ENCODE measurements around the gene RHOJ.

RHOJ gene

GRCh38 chr14:63205044-63205575, 867 bp downstream of the RHOJ start:
- no peak overlapping the region for H3K27ac ChIP-seq (ENCODE audit: low read length)
- DNase-seq (ENCODE audit: low read depth, low spot score) = no peak
- no peaks in the 10 kb centered on the region for H3K36me3 ChIP-seq (ENCODE audit: control insufficient read depth, insufficient read depth, low read length)
- H3K4me3 ChIP-seq (ENCODE audit: low read length) = no peak overlapping the region
- H3K27me3 ChIP-seq (ENCODE audit: control insufficient read depth, insufficient read depth, low read length) = no peaks in the 10 kb centered on the region
- H3K9me3 ChIP-seq (ENCODE audit: control insufficient read depth, insufficient read depth, low read length) = no peaks in the 10 kb centered on the region
- H3K4me1 ChIP-seq (ENCODE audit: control insufficient read depth, insufficient read depth, low read length) = peaks cover 7% of the 10 kb centered on the region; the same call in 1 of the 2 replicates
- no CpG with 5 or more reads among the region's 10 CpGs for WGBS (ENCODE audit: insufficient coverage, insufficient read length)

GRCh38 chr14:63205866-63206265, 1.6 kb downstream of the RHOJ start:
- Histone ChIP-seq H3K27ac (ENCODE audit: low read length) (no peak overlapping the region), H3K36me3 (ENCODE audit: control insufficient read depth, insufficient read depth, low read length) (no peaks in the 10 kb centered on the region), H3K9me3 (ENCODE audit: control insufficient read depth, insufficient read depth, low read length) (no peaks in the 10 kb centered on the region), H3K27me3 (ENCODE audit: control insufficient read depth, insufficient read depth, low read length) (no peaks in the 10 kb centered on the region), H3K4me1 (ENCODE audit: control insufficient read depth, insufficient read depth, low read length) (peaks cover 7% of the 10 kb centered on the region; the same call in 1 of the 2 replicates), H3K4me3 (ENCODE audit: low read length) (no peak overlapping the region)
- DNase-seq (ENCODE audit: low read depth, low spot score) = no peak

GRCh38 chr14:63209160-63209559, 4.9 kb downstream of the RHOJ start:
- DNase-seq (ENCODE audit: low read depth, low spot score) = no peak
- no CpG with 5 or more reads among the region's 1 CpG for WGBS (ENCODE audit: insufficient coverage, insufficient read length)
- H3K9me3 ChIP-seq (ENCODE audit: control insufficient read depth, insufficient read depth, low read length) = no peaks in the 10 kb centered on the region

GRCh38 chr14:63210812-63211211, 6.6 kb downstream of the RHOJ start:
- WGBS (ENCODE audit: insufficient coverage, insufficient read length) = no CpG with 5 or more reads among the region's 1 CpG
- no peaks in the 10 kb centered on the region for H3K9me3 ChIP-seq (ENCODE audit: control insufficient read depth, insufficient read depth, low read length)
- no peak overlapping the region for H3K4me3 ChIP-seq (ENCODE audit: low read length)
- H3K4me1 ChIP-seq (ENCODE audit: control insufficient read depth, insufficient read depth, low read length) = no peaks in the 10 kb centered on the region
- no peaks in the 10 kb centered on the region for H3K27me3 ChIP-seq (ENCODE audit: control insufficient read depth, insufficient read depth, low read length)
- H3K36me3 ChIP-seq (ENCODE audit: control insufficient read depth, insufficient read depth, low read length) = no peaks in the 10 kb centered on the region
- DNase-seq (ENCODE audit: low read depth, low spot score) = no peak
- H3K27ac ChIP-seq (ENCODE audit: low read length) = no peak overlapping the region

More at GRCh38 chr14:63209160-63209559, 4.9 kb downstream of the RHOJ start:
- H3K4me1 ChIP-seq (ENCODE audit: control insufficient read depth, insufficient read depth, low read length) = peaks cover 5% of the 10 kb centered on the region; the same call in 1 of the 2 replicates
- H3K27me3 ChIP-seq (ENCODE audit: control insufficient read depth, insufficient read depth, low read length) = no peaks in the 10 kb centered on the region
- no peak overlapping the region for H3K27ac ChIP-seq (ENCODE audit: low read length)
- H3K36me3 ChIP-seq (ENCODE audit: control insufficient read depth, insufficient read depth, low read length) = no peaks in the 10 kb centered on the region
- H3K4me3 ChIP-seq (ENCODE audit: low read length) = no peak overlapping the region

- H3K4me3 ChIP-seq (ENCODE audit: low read length) = no peak overlapping the region
- no CpG with 5 or more reads among the region's 2 CpGs for WGBS (ENCODE audit: insufficient coverage, insufficient read length)
- no peaks in the 10 kb centered on the region for H3K36me3 ChIP-seq (ENCODE audit: control insufficient read depth, insufficient read depth, low read length)
- H3K27ac ChIP-seq (ENCODE audit: low read length) = no peak overlapping the region
- no peak for DNase-seq (ENCODE audit: low read depth, low spot score)
- no peaks in the 10 kb centered on the region for H3K4me1 ChIP-seq (ENCODE audit: control insufficient read depth, insufficient read depth, low read length)
- H3K9me3 ChIP-seq (ENCODE audit: control insufficient read depth, insufficient read depth, low read length) = no peaks in the 10 kb centered on the region
- no peaks in the 10 kb centered on the region for H3K27me3 ChIP-seq (ENCODE audit: control insufficient read depth, insufficient read depth, low read length)
Observed at GRCh38 chr14:63212209-63212608, 8.0 kb downstream of the RHOJ start.

- Histone ChIP-seq H3K27ac (ENCODE audit: low read length) (no peak overlapping the region), H3K4me1 (ENCODE audit: control insufficient read depth, insufficient read depth, low read length) (no peaks in the 10 kb centered on the region), H3K9me3 (ENCODE audit: control insufficient read depth, insufficient read depth, low read length) (no peaks in the 10 kb centered on the region), H3K4me3 (ENCODE audit: low read length) (no peak overlapping the region), H3K27me3 (ENCODE audit: control insufficient read depth, insufficient read depth, low read length) (no peaks in the 10 kb centered on the region), H3K36me3 (ENCODE audit: control insufficient read depth, insufficient read depth, low read length) (no peaks in the 10 kb centered on the region)
- 100% methylated on average over 1 of the region's 2 CpGs for WGBS (ENCODE audit: insufficient coverage, insufficient read length)
- DNase-seq (ENCODE audit: low read depth, low spot score) = no peak
Observed at GRCh38 chr14:63212776-63213500, 8.7 kb downstream of the RHOJ start.

GRCh38 chr14:63214417-63215196, 10.4 kb downstream of the RHOJ start:
- no peak for DNase-seq (ENCODE audit: low read depth, low spot score)
- no peak overlapping the region for H3K27ac ChIP-seq (ENCODE audit: low read length)
- no peaks in the 10 kb centered on the region for H3K27me3 ChIP-seq (ENCODE audit: control insufficient read depth, insufficient read depth, low read length)
- no peaks in the 10 kb centered on the region for H3K9me3 ChIP-seq (ENCODE audit: control insufficient read depth, insufficient read depth, low read length)
- no CpG with 5 or more reads among the region's 5 CpGs for whole genome bisulfite sequencing (ENCODE audit: insufficient coverage, insufficient read length)
- no peak overlapping the region for H3K4me3 ChIP-seq (ENCODE audit: low read length)
- H3K4me1 ChIP-seq (ENCODE audit: control insufficient read depth, insufficient read depth, low read length) = no peaks in the 10 kb centered on the region
- no peaks in the 10 kb centered on the region for H3K36me3 ChIP-seq (ENCODE audit: control insufficient read depth, insufficient read depth, low read length)

- Histone ChIP-seq H3K4me1 (ENCODE audit: control insufficient read depth, insufficient read depth, low read length) (no peaks in the 10 kb centered on the region), H3K36me3 (ENCODE audit: control insufficient read depth, insufficient read depth, low read length) (no peaks in the 10 kb centered on the region), H3K4me3 (ENCODE audit: low read length) (no peak overlapping the region), H3K27ac (ENCODE audit: low read length) (no peak overlapping the region), H3K27me3 (ENCODE audit: control insufficient read depth, insufficient read depth, low read length) (no peaks in the 10 kb centered on the region), H3K9me3 (ENCODE audit: control insufficient read depth, insufficient read depth, low read length) (no peaks in the 10 kb centered on the region)
- no peak for DNase-seq (ENCODE audit: low read depth, low spot score)
- WGBS (ENCODE audit: insufficient coverage, insufficient read length) = no CpG with 5 or more reads among the region's 3 CpGs
Observed at GRCh38 chr14:63220526-63220925, 16.3 kb downstream of the RHOJ start.

- WGBS (ENCODE audit: insufficient coverage, insufficient read length) = no CpG with 5 or more reads among the region's 3 CpGs
- no peaks in the 10 kb centered on the region for H3K4me1 ChIP-seq (ENCODE audit: control insufficient read depth, insufficient read depth, low read length)
- DNase-seq (ENCODE audit: low read depth, low spot score) = no peak
- H3K9me3 ChIP-seq (ENCODE audit: control insufficient read depth, insufficient read depth, low read length) = no peaks in the 10 kb centered on the region
- H3K4me3 ChIP-seq (ENCODE audit: low read length) = no peak overlapping the region
- H3K27me3 ChIP-seq (ENCODE audit: control insufficient read depth, insufficient read depth, low read length) = no peaks in the 10 kb centered on the region
- no peak overlapping the region for H3K27ac ChIP-seq (ENCODE audit: low read length)
- no peaks in the 10 kb centered on the region for H3K36me3 ChIP-seq (ENCODE audit: control insufficient read depth, insufficient read depth, low read length)
Observed at GRCh38 chr14:63223596-63223995, 19.4 kb downstream of the RHOJ start.

GRCh38 chr14:63224196-63224595, 20.0 kb downstream of the RHOJ start:
- H3K27me3 ChIP-seq (ENCODE audit: control insufficient read depth, insufficient read depth, low read length) = no peaks in the 10 kb centered on the region
- no peaks in the 10 kb centered on the region for H3K36me3 ChIP-seq (ENCODE audit: control insufficient read depth, insufficient read depth, low read length)
- no peak overlapping the region for H3K27ac ChIP-seq (ENCODE audit: low read length)
- H3K9me3 ChIP-seq (ENCODE audit: control insufficient read depth, insufficient read depth, low read length) = no peaks in the 10 kb centered on the region
- H3K4me3 ChIP-seq (ENCODE audit: low read length) = no peak overlapping the region
- no CpG with 5 or more reads among the region's 4 CpGs for WGBS (ENCODE audit: insufficient coverage, insufficient read length)
- no peak for DNase-seq (ENCODE audit: low read depth, low spot score)
- H3K4me1 ChIP-seq (ENCODE audit: control insufficient read depth, insufficient read depth, low read length) = no peaks in the 10 kb centered on the region
